GM12878 (cell line): ENCODE results near the gene POLR1D. TPM values are rescaled to one million over a fixed set of nuclear protein-coding genes. Genes with fewer than 3 reads are reported as not detected.

Experiments
- ATAC-seq: fragments of 200-7000 bp; cut with Tn5 transposase; 3 replicates; pipeline ENCODE4 v1.9.1; 2020; ENCODE audit warnings: mild to moderate bottlenecking, moderate library complexity
- BruUV-seq: library from RNA; stranded (reverse); fragments of 400-500 nt; replicated peaks from 2 replicates; lab custom pipeline; 2021; lab: Mats Ljungman, UMichigan
- CTCF ChIA-PET: fragments of 300-600 bp; sonication (Branson Sonifier 250); formaldehyde crosslinking; extraction: SDS; loops from one replicate; lab custom pipeline; 2021; ENCODE audit warnings: inconsistent platforms; lab: Yijun Ruan, JAX
- POLR2A ChIA-PET: fragments of 350-600 bp; formaldehyde crosslinking; extraction: SDS; loops from one replicate; lab custom pipeline; 2021; ENCODE audit warnings: inconsistent platforms; lab: Charles Lee
- RAD21 ChIA-PET: fragments of 300-600 bp; sonication (Branson Sonifier 250); formaldehyde crosslinking; loops from one replicate; lab custom pipeline; 2023; ENCODE audit warnings: antibody characterized with exemption; ENCODE audit not compliant: unreplicated experiment; lab: Charles Lee
- SMC1A ChIA-PET: fragments of 300-600 bp; sonication (Branson Sonifier 250); formaldehyde crosslinking; loops from one replicate; lab custom pipeline; 2023; ENCODE audit not compliant: unreplicated experiment, uncharacterized antibody; lab: Charles Lee
- DNase-seq: peaks from one replicate; pipeline ENCODE4 v3.0.0-alpha.2; 2011; ENCODE audit warnings: low read depth, low spot score
- FAIRE-seq: peaks from 3 replicates; lab custom pipeline; 2011; peaks lifted over from hg19 to GRCh38; lab: Jason Lieb, UNC
- H2AFZ ChIP-seq: 2 replicates; pipeline ENCODE4 v1.6.0; 2011; ENCODE audit warnings: low read depth, low read length, control low read depth; ENCODE audit not compliant: control insufficient read depth
- H3K27ac ChIP-seq: 2 replicates; pipeline ENCODE4 v1.5.1; 2011; ENCODE audit warnings: control low read depth; ENCODE audit not compliant: control insufficient read depth, insufficient read depth
- H3K27me3 ChIP-seq, 2 experiments: replicated peaks in 1 of 2; 2 replicates each; pipeline versions ENCODE4 v1.6.0 to v1.6.1; 2011; ENCODE audit warnings: low read length in 1 of 2; ENCODE audit not compliant: control insufficient read depth in 2 of 2, insufficient read depth in 2 of 2
- H3K36me3 ChIP-seq, 2 experiments: 2 replicates each; pipeline ENCODE4 v1.5.1; 2011; ENCODE audit warnings: low read length in 1 of 2; ENCODE audit not compliant: control insufficient read depth in 2 of 2, insufficient read depth in 2 of 2
- H3K4me1 ChIP-seq: 2 replicates; pipeline ENCODE4 v1.6.1; 2011; ENCODE audit warnings: mild to moderate bottlenecking, low read length, moderate library complexity, mixed read lengths; ENCODE audit not compliant: control insufficient read depth, insufficient read depth
- H3K4me2 ChIP-seq: 2 replicates; pipeline ENCODE4 v1.6.0; 2011; ENCODE audit warnings: control low read depth; ENCODE audit not compliant: control insufficient read depth, insufficient read depth
- H3K4me3 ChIP-seq: fragments of 200-600 bp; sonication (generic); 2 replicates; pipeline ENCODE4 v1.5.1; 2016
- H3K79me2 ChIP-seq: 2 replicates; pipeline ENCODE4 v1.6.0; 2011; ENCODE audit warnings: low read length; ENCODE audit not compliant: control insufficient read depth, insufficient read depth
- H3K9ac ChIP-seq: 2 replicates; pipeline ENCODE4 v1.8.0; 2011; ENCODE audit warnings: low read length, control low read depth, mixed read lengths; ENCODE audit not compliant: control insufficient read depth, insufficient read depth
- H3K9me3 ChIP-seq: replicated peaks from 3 replicates; pipeline ENCODE4 v1.5.1; 2011; ENCODE audit warnings: mild to moderate bottlenecking, low read length; ENCODE audit not compliant: control insufficient read depth, insufficient read depth
- H4K20me1 ChIP-seq: 2 replicates; pipeline ENCODE4 v1.6.0; 2011; ENCODE audit not compliant: control insufficient read depth, insufficient read depth
- CTCF ChIP-seq, 3 experiments: IDR thresholded peaks in 2 of 3; conservative IDR thresholded peaks in 1 of 3; 2 replicates each; pipeline ENCODE4 v1.5.1; 2011; ENCODE audit warnings: low read depth in 3 of 3, low read length in 3 of 3, mild to moderate bottlenecking in 3 of 3, control low read depth in 2 of 3, moderate library complexity in 2 of 3, inconsistent platforms in 1 of 3, mixed read lengths in 1 of 3; ENCODE audit not compliant: control insufficient read depth in 2 of 3, insufficient read depth in 1 of 3; ENCODE audit errors: extremely low read depth in 1 of 3
- CUX1 ChIP-seq: IDR thresholded peaks from 2 replicates; pipeline ENCODE4 v1.6.1; 2012; ENCODE audit warnings: improper control_type of control experiment, low read depth, low read length; ENCODE audit not compliant: insufficient replicate concordance
- ETV6 ChIP-seq, 2 experiments: fragments of 450-650 bp in 1 of 2; IDR thresholded peaks in 1 of 2; conservative IDR thresholded peaks in 1 of 2; 2 replicates each; pipeline ENCODE4 v1.6.1; 2014; ENCODE audit warnings: antibody characterized with exemption in 1 of 2, borderline replicate concordance in 1 of 2, low read depth in 1 of 2, mild to moderate bottlenecking in 1 of 2, moderate library complexity in 1 of 2
- NFYB ChIP-seq: IDR thresholded peaks from 2 replicates; pipeline ENCODE4 v1.6.1; 2011; ENCODE audit warnings: low read depth, mild to moderate bottlenecking, low read length, improper control_type of control experiment, moderate library complexity; ENCODE audit not compliant: insufficient read depth
- POLR2AphosphoS5 ChIP-seq: IDR thresholded peaks from 2 replicates; pipeline ENCODE4 v1.6.1; 2011; ENCODE audit warnings: mild to moderate bottlenecking, low read length, inconsistent platforms
- SIX5 ChIP-seq: IDR thresholded peaks from 2 replicates; pipeline ENCODE4 v1.6.1; 2011; ENCODE audit warnings: mild to moderate bottlenecking, low read depth, low read length, moderate library complexity; ENCODE audit not compliant: severe bottlenecking
- STAT1 ChIP-seq: fragments of 450-650 bp; conservative IDR thresholded peaks from 2 replicates; pipeline ENCODE4 v1.6.1; 2014; ENCODE audit warnings: antibody characterized with exemption, mild to moderate bottlenecking
- WRNIP1 ChIP-seq: IDR thresholded peaks from 2 replicates; pipeline ENCODE4 v1.6.1; 2011; ENCODE audit warnings: low read depth, low read length, improper control_type of control experiment, borderline replicate concordance
- ZNF384 ChIP-seq: IDR thresholded peaks from 2 replicates; pipeline ENCODE4 v1.6.1; 2012; ENCODE audit warnings: low read depth, mild to moderate bottlenecking, low read length, improper control_type of control experiment, borderline replicate concordance
- ZZZ3 ChIP-seq: IDR thresholded peaks from 2 replicates; pipeline ENCODE4 v1.6.1; 2011; ENCODE audit warnings: low read depth; ENCODE audit not compliant: control insufficient read depth, insufficient read length
- WGBS: methylation state at CpG from one replicate; pipeline ENCODE4 v1.1.6; 2016; ENCODE audit warnings: low lambda C conversion rate; ENCODE audit not compliant: insufficient replicate concordance, insufficient coverage; ENCODE audit errors: missing lambda C conversion rate; 5-methylcytosine and 5-hydroxymethylcytosine counted together
- in situ Hi-C: fragments of 300-500 bp; cut with MboI; formaldehyde crosslinking; loops from 9 replicates; pipeline ENCODE4 v1.14.3; 2018; ENCODE audit warnings: mixed read lengths
- intact Hi-C: fragments of 100-400 bp; cut with micrococcal nuclease; formaldehyde crosslinking; loops from one replicate; pipeline ENCODE4 v1.14.2; 2022; ENCODE audit not compliant: unreplicated experiment
- polyA plus RNA-seq, 11 experiments: library from polyadenylated mRNA; depleted of rRNA in 4 of 11; unstranded in 6 of 11; stranded (reverse) in 5 of 11; fragments of >200 nt; fragmentation: Nextera tagmentation in 4 of 11; fragmentation: Illumina TruSeq in 1 of 11; extraction: Ambion mirVana in 4 of 11; extraction: Trizol in 1 of 11; gene quantifications; 1 replicate in 1 of 11; 2 replicates in 10 of 11; pipeline versions ENCODE4 v1.2.1 to v1.2.3, GENCODE V29; 2011 to 2016; ENCODE audit warnings: inconsistent platforms in 2 of 11, missing spikeins in 2 of 11, low read depth in 1 of 11
- total RNA-seq, 4 experiments: library from RNA; depleted of rRNA in 3 of 4; stranded (reverse); fragments of >200 nt in 3 of 4; fragmentation: Illumina TruSeq in 1 of 4; extraction: Trizol in 1 of 4; gene quantifications; 2 replicates each; pipeline versions ENCODE4 v1.2.1 to v1.2.3, GENCODE V29; 2013 to 2021
- TF ChIP-seq, protein P1 (sequence below): fragments of 450-650 bp; IDR thresholded peaks from 2 replicates; pipeline ENCODE4 v1.6.1; 2017; ENCODE audit warnings: antibody characterized with exemption, mild to moderate bottlenecking, moderate library complexity

The POLR1D gene
- total and polyA plus RNA-seq, 10 of the 15 experiments (the other 5 are each of a cell fraction or from before 2014, with no cell fraction given): 119 to 223 (median 160) TPM

DNA sequence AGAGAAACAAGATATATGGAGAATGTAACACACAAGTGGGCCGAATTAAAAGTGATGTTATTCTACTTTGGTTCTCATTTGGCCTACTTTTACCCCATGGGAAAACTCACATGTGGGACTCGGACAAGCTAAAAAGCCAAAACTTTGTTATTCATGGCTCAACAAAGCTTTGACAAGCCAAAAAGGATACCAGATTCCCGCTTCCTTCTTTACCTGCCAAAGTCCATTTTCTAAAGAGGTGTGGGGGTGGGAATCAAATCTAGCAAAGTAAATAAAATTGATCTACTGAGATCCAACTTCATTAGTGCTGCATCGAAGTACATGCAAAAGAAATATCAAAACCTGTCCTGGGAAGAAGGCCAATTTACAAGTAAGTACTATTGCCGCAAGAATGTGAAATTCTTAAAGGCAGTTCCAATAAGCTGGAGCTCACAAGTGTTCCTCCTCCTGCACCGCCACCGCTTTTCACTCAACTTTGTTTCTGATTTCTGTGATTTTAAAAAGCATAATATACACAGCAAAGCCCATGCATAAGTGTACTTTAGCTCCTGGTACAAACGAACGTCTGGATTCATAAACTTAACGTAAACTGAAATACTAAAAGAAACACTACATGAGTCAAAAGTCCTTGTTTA is 2.5 kb upstream of the POLR1D start:
- ChIA-PET POLR2A (interaction anchor here (0.8 to 7.2 kb wide), 5 partner anchors 12 to 195 kb away, joined by 3 to 55 read pairs (median 3); partner anchors contain the start of gene GTF3A), SMC1A (interaction anchor here (0.6 to 3.2 kb wide), 12 partner anchors 9 to 207 kb away, joined by 3 to 35 read pairs (median 4); no protein-coding TSS in a partner anchor), RAD21 (interaction anchor here (0.8 to 6.0 kb wide), 6 partner anchors 12 to 64 kb away, joined by 3 to 33 read pairs (median 4); no protein-coding TSS in a partner anchor), CTCF (interaction anchor here (0.5 to 3.8 kb wide), 11 partner anchors 12 to 1219 kb away, joined by 3 to 27 read pairs (median 4); no protein-coding TSS in a partner anchor)
- DNase-seq (no peak), ATAC-seq (no peak), FAIRE-seq (no peak)
- in situ Hi-C loops: loop anchor here (5.0 kb wide), 1 partner anchor 167 kb away; the partner anchor contains the start of gene MTIF3
- TSS peak; percentile 65 for BruUV-seq
- peak overlapping the region; percentile 97 for H3K4me3 ChIP-seq
- no peaks in the 10 kb centered on the region for H4K20me1 ChIP-seq
- H3K27me3 ChIP-seq: no peaks in the 10 kb centered on the region
- intact Hi-C loops: no loop called here
- H3K4me1 ChIP-seq: peaks cover 8% of the 10 kb centered on the region
- no peak overlapping the region for H3K27ac ChIP-seq
- peak overlapping the region; percentile 75 for H3K4me2 ChIP-seq
- no peaks in the 10 kb centered on the region; the same call in 2 of the 3 replicates for H3K9me3 ChIP-seq
- WGBS: 49% methylated on average over 10 of the region's 10 CpGs
- H3K9ac ChIP-seq: no peak overlapping the region; the same call in 1 of the 2 replicates
- peak overlapping the region; percentile 2; the same call in 1 of the 2 replicates for H2AFZ ChIP-seq
- H3K36me3 ChIP-seq: no peaks in the 10 kb centered on the region
- peaks cover 55% of the 10 kb centered on the region for H3K79me2 ChIP-seq
- no peak for TF ChIP-seq STAT1
- TF ChIP-seq ZZZ3: no peak
- TF ChIP-seq SIX5: no peak
- TF ChIP-seq POLR2AphosphoS5: no peak
- TF ChIP-seq CUX1: no peak
- TF ChIP-seq NFYB: no peak
- TF ChIP-seq, protein P1, sequence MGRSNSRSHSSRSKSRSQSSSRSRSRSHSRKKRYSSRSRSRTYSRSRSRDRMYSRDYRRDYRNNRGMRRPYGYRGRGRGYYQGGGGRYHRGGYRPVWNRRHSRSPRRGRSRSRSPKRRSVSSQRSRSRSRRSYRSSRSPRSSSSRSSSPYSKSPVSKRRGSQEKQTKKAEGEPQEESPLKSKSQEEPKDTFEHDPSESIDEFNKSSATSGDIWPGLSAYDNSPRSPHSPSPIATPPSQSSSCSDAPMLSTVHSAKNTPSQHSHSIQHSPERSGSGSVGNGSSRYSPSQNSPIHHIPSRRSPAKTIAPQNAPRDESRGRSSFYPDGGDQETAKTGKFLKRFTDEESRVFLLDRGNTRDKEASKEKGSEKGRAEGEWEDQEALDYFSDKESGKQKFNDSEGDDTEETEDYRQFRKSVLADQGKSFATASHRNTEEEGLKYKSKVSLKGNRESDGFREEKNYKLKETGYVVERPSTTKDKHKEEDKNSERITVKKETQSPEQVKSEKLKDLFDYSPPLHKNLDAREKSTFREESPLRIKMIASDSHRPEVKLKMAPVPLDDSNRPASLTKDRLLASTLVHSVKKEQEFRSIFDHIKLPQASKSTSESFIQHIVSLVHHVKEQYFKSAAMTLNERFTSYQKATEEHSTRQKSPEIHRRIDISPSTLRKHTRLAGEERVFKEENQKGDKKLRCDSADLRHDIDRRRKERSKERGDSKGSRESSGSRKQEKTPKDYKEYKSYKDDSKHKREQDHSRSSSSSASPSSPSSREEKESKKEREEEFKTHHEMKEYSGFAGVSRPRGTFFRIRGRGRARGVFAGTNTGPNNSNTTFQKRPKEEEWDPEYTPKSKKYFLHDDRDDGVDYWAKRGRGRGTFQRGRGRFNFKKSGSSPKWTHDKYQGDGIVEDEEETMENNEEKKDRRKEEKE: no peak
- TF ChIP-seq CTCF (IDR thresholded peaks at IDR 0.05 in 2 of 3, conservative IDR thresholded peaks at IDR 0.05 in 1 of 3; ENCODE audit: control insufficient read depth in 2 of 3, extremely low read depth in 1 of 3, insufficient read depth in 1 of 3, low read depth in 3 of 3, low read length in 3 of 3): no peak
- no peak for TF ChIP-seq ZNF384
- TF ChIP-seq WRNIP1: no peak
- no peak for TF ChIP-seq ETV6 (conservative IDR thresholded peaks at IDR 0.05 in 1 of 2, IDR thresholded peaks at IDR 0.05 in 1 of 2; ENCODE audit: borderline replicate concordance in 1 of 2, low read depth in 1 of 2)
